K562 (cell line): ENCODE data around the gene CFAP69. TPM values are rescaled to one million over a fixed set of nuclear protein-coding genes. Genes with fewer than 3 reads are reported as not detected.
A peak's percentile ranks its signal among the peaks of the same experiment; 100 is the strongest.

Experiments
- CHCHD3 ChIP-seq: fragments of 250-450 bp; sonication (Bioruptor Pico); IDR thresholded peaks from 2 replicates; pipeline ENCODE4 v2.1.2; 2022; ENCODE audit warnings: mild to moderate bottlenecking
- CSDE1 ChIP-seq, 2 experiments: fragments of 450-650 bp; IDR thresholded peaks; 2 replicates each; pipeline ENCODE4 v1.6.1; 2016; ENCODE audit warnings: mild to moderate bottlenecking in 1 of 2
- FOXP1 ChIP-seq: sonication (generic); formaldehyde crosslinking; IDR thresholded peaks from 2 replicates; pipeline ENCODE4 v1.8.0; 2022; ENCODE audit warnings: mild to moderate bottlenecking, missing genetic modification reagents
- HLTF ChIP-seq: fragments of 450-650 bp; IDR thresholded peaks from 2 replicates; pipeline ENCODE4 v1.6.1; 2016
- KAT2B ChIP-seq: IDR thresholded peaks from one replicate; pipeline ENCODE4 v1.6.1; 2012; ENCODE audit warnings: low read depth, mild to moderate bottlenecking, control low read depth, inconsistent platforms, low read length, moderate library complexity
- KDM4B ChIP-seq, 2 experiments: fragments of 450-650 bp in 1 of 2; sonication (generic) in 1 of 2; IDR thresholded peaks; 2 replicates each; pipeline ENCODE4 v1.6.1; 2016 to 2017; ENCODE audit warnings: borderline replicate concordance in 2 of 2, antibody characterized with exemption in 1 of 2, low read depth in 1 of 2, mild to moderate bottlenecking in 1 of 2
- RB1 ChIP-seq: fragments of 450-650 bp; IDR thresholded peaks from 2 replicates; pipeline ENCODE4 v1.6.1; 2017; ENCODE audit warnings: low read depth, mild to moderate bottlenecking
- SNRNP70 ChIP-seq: fragments of 200-400 bp; formaldehyde crosslinking; optimal IDR thresholded peaks from 2 replicates; pipeline ENCODE3; 2017; ENCODE audit warnings: low read depth, low read length
- SUPT5H ChIP-seq: fragments of 450-650 bp; IDR thresholded peaks from 2 replicates; pipeline ENCODE4 v1.6.1; 2016
- TBL1XR1 ChIP-seq, 2 experiments: IDR thresholded peaks; 2 replicates each; pipeline ENCODE4 v1.6.1; 2012; ENCODE audit warnings: improper control_type of control experiment in 2 of 2, low read length in 2 of 2, mild to moderate bottlenecking in 1 of 2
- TRIM24 ChIP-seq, 2 experiments: fragments of 450-650 bp; IDR thresholded peaks; 2 replicates each; pipeline ENCODE4 v1.6.1; 2016
- ZNF57 ChIP-seq: fragments of 450-650 bp; formaldehyde crosslinking; IDR thresholded peaks from 2 replicates; pipeline ENCODE4 v1.4.0; 2020; ENCODE audit warnings: mild to moderate bottlenecking, moderate library complexity
- ZNF699 ChIP-seq: fragments of 250-450 bp; sonication (Bioruptor Pico); IDR thresholded peaks from 2 replicates; pipeline ENCODE4 v1.8.0; 2021; ENCODE audit warnings: mild to moderate bottlenecking, moderate library complexity; ENCODE audit not compliant: insufficient replicate concordance
- polyA plus RNA-seq, 8 experiments: library from polyadenylated mRNA; depleted of rRNA in 4 of 8; stranded (reverse) in 5 of 8; unstranded in 3 of 8; fragments of >200 nt; fragmentation: Nextera tagmentation in 2 of 8; fragmentation: Illumina TruSeq in 1 of 8; extraction: Ambion mirVana in 2 of 8; extraction: Trizol in 1 of 8; gene quantifications; 2 replicates each; pipeline versions ENCODE4 v1.2.1 to v1.2.3, GENCODE V29; 2011 to 2014; ENCODE audit warnings: inconsistent platforms in 1 of 8, missing spikeins in 1 of 8
- total RNA-seq, 7 experiments: library from RNA; depleted of rRNA in 6 of 7; stranded (reverse); fragments of >200 nt in 6 of 7; fragmentation: Illumina TruSeq in 2 of 7; extraction: Trizol in 2 of 7; gene quantifications; 2 replicates each; pipeline versions ENCODE4 v1.2.1 to v1.2.3, GENCODE V29; 2011 to 2021; ENCODE audit warnings: low replicate concordance in 1 of 7

The CFAP69 gene
- total and polyA plus RNA-seq, 9 of the 15 experiments (the other 6 are each of a cell fraction or from before 2014, with no cell fraction given): 0.24 to 5.1 (median 1.7) TPM

- no peak for TF ChIP-seq KAT2B
- peak in 1 of 2 experiments; percentile 82; a peak in 2 of 4 replicates for TF ChIP-seq CSDE1 (IDR thresholded peaks at IDR 0.05)
- no peak for TF ChIP-seq ZNF699 (CRISPR knock-in tag)
- TF ChIP-seq TBL1XR1 (IDR thresholded peaks at IDR 0.05; ENCODE audit: low read length in 2 of 2): peak in 1 of 2 experiments; percentile 94; a peak in 2 of 4 replicates
- no peak; the same call in 1 of the 2 replicates for TF ChIP-seq CHCHD3
- TF ChIP-seq KDM4B (IDR thresholded peaks at IDR 0.05; ENCODE audit: borderline replicate concordance in 2 of 2, low read depth in 1 of 2): peak in 1 of 2 experiments; percentile 87; a peak in 1 of 4 replicates
- TF ChIP-seq FOXP1: peak; percentile 32; the same call in 1 of the 2 replicates
- TF ChIP-seq TRIM24 (IDR thresholded peaks at IDR 0.05): peak; percentile 58 to 65; a peak in 3 of 4 replicates
- peak; percentile 83 for TF ChIP-seq HLTF
- peak; percentile 98 for TF ChIP-seq SUPT5H
- peak; percentile 77 for TF ChIP-seq RB1
- TF ChIP-seq SNRNP70: no peak
- no peak for TF ChIP-seq ZNF57 (CRISPR knock-in tag)
These were observed 101.6 kb downstream of the CFAP69 start, which contains the start of gene GTPBP10 (continued) for GRCh38 chr7:90346336-90347125.
